HG03342 (cell line): Measurements from ENCODE around the gene CA10.

Experiments used
- ATAC-seq: cut with Tn5 transposase; IDR thresholded peaks from one replicate; pipeline ENCODE4 v1.9.1; 2021; ENCODE audit warnings: mild to moderate bottlenecking, moderate library complexity; ENCODE audit not compliant: unreplicated experiment

CA10 gene

GRCh38 chr17:51734462-51734861 lies 424.1 kb downstream of the CA10 start:
- ATAC-seq: no peak

GRCh38 chr17:51733166-51733565 lies 425.3 kb downstream of the CA10 start:
- ATAC-seq: no peak

DNA sequence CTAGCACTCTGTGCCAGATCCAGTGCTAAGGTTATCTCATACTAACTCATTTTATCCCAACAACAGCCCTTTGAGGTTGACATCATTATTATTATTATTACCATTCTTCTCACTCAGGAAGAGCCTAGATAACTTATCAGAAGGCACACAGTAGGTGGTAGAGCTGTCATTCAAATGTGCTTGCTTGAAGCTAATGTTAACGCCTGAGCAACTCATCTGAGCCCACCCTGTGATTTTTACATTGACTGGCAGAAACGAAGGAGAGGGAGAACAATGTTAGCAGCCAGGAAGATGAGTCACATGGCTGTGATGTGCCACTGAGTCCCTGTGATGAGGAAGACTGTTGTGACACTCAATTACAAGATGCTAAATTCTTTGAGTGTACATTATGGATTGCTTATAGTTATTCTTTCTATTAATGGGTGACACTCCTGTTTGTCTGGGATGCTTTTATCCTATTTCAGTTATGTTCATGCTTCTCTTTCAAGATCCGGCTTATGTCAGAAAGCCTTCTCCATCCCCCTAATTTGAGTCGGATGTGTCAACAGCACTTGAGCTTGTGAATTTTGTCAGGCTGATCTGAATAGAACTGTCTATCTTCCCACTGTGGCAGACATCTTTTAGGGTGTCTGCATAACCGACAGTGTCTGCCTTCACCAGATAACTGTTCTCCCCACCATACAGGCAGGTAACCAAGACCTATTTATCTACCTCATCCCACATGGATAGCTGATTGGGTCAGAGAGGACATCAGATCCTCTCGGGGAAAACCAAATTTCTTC lies 426.4 kb downstream of the CA10 start:
- no peak for ATAC-seq

DNA sequence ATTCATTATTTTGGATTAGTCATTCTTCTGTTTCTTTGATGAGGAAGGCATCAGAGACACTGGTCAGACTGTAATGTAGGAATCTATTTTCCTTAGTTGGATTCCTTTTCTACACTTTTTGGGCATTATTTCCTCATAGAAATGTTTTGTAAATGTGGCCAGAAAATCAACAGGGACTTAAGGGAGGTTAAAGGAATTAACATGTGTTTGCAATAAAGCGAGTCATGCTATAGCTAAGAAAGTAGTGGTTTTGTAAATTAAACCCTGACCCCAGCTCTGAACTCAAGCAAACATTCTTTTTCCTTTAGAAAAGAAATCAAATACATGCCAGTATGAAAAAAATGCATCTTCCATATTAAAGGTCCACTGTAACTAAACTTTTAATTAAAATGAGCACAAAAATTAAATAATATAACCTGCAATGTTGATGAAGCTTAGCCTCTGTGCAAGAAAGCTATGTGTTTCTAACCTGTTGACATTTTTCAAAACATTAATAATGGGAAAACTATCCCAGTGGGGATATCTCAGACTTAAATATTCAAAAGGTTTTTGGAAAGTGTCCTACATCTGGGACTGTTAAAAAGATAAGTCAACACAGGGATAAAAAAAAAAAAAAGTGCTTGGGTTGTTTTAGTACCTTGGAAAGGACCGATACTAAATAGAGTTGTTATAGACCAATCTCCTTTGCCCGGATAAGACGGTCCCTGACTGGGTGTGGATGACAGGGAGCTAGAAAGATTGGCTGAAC lies 428.0 kb downstream of the CA10 start:
- no peak for ATAC-seq

DNA sequence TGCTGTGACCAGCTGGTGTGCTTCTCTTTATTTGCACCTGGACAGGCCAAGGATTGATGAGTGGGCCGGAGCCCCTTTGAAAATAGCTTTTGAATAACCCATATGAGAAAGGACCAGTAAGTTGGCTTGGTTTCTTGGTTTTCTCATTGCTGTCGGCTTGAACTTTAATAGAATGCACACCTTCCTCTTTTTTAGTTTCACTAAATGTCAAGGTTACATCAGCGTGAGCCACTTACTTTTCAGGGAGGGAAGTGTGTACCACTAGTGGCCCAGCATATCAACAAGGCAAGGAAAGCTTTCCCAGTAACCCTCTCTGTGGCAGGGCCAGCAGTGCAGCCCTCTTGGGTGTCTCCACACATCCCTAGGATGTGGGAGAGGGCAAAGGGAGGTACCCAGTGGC lies 433.3 kb downstream of the CA10 start:
- ATAC-seq: no peak

DNA sequence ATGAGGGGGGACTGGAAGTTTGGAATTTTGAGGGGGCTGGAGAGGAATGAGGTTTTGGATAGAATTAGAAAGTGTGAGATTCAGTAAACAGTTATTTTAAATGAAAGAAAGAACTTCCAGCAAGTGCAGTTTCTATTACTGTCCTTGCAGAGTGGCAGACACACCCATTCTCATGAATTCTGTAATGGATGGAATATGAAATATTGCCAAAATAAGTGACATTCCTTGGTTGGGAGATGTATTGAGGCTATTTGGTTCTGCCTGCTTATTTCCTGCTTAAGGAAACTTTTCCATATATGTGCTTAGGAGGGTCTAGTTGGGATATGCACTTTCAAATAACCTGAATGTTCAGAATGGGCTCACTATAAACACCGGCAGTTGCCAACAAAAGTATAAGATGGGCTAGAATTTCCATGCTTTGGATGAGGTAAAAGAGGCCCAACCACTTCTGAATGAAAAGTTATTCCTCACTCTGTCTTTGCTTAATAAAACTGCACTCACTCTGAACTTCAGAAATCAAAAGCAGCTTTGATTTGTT lies 434.4 kb downstream of the CA10 start:
- ATAC-seq: no peak

GRCh38 chr17:51722994-51723393 lies 435.5 kb downstream of the CA10 start:
- no peak for ATAC-seq

DNA sequence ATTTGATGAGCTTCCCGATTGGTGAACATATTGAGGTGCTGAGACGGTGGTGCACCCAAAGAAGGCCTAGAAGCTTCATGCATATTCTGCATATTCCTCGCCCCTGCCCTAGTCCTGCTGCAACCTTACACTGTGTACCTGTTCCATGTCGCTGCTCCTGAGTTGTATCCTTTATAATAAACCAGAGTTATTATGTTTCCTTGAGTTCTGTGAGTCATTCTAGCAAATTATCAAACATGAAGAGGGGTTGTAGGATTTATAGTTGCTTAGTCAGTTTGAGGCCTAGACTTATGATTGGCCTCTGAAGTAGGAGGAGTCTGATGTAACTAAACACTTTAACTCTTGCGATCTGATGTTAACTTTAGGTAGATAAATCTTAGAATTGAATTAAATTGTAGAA lies 436.8 kb downstream of the CA10 start:
- ATAC-seq: no peak

- no peak for ATAC-seq
These were observed 438.1 kb downstream of the CA10 start for GRCh38 chr17:51720439-51720838.

GRCh38 chr17:51718983-51719382 lies 439.5 kb downstream of the CA10 start:
- ATAC-seq: no peak

DNA sequence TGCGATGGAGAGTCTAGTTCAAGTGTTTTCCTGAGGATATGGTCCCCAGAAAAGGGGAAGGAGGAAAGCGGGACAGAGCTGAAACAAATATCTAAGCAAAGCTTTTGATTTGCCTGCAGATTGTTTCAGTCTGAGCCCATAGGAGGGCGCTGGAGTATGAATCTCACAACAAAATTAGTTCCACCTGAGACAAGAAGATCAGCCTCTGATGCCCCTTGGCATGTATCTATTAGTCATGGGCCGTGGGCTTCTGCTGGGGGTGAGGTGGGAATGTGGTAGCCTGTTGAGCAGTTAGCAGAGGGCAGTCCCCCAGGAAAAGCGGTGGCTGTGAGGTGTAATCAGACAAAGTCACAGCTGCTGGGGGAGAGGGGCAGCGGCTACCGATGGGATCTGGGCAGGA lies 446.9 kb downstream of the CA10 start:
- no peak for ATAC-seq

DNA sequence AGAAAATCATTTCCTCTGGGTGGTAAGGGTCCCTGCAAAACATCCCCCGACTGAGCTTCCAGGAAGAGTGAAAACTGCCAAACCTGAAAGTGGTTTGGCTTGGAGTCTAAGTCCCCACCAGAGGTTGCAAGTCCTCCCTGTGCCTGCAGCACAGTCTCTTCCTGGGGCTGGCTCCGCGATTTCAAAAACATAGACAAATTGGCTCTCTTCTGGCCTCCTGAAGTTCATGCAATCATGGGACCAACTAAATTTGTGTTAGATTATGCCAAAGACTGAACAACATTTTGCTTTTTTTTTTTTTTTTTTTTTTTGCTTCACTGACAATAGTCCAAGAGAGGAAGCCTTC lies 447.9 kb downstream of the CA10 start:
- ATAC-seq: no peak

- no peak for ATAC-seq
These were observed 448.6 kb downstream of the CA10 start for GRCh38 chr17:51709694-51710633.

DNA sequence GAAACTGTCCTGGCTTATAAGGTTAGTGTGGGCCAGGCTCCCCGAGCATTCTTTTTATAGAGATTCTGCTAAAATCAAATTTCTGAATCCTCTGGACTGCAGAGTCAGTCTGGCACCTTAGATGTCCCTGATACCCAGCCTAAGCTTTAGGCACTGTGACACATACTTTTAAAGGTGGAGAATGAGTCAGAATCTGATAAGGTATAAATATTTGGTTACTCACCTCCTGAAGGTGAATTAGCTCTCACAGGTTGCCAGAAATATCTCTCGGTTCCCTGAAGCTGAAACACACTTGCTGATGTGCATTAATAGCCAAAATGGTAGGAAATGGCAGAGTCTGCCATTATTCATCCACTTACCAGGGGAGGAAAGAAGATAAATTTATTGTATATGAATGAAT lies 451.3 kb downstream of the CA10 start:
- ATAC-seq: no peak

DNA sequence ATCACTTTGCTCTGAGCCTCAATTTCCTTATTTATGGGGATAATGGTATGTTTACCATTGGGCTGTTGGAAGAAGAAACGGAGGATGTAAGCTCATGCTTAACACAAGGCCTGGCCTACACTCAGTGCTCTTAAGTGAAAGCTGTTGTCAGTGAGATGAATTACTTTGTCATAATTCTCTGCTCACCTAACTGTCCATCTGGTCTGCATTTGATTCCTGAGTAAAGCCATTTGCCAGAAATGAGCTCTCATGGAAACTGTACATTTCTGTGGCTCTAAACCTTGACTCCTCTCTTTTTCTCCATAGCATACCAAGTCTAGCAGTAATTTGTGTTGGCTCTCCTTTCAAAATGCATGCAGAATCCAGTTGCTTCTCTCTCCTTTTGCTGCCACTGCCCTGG lies 452.4 kb downstream of the CA10 start:
- no peak for ATAC-seq

GRCh38 chr17:51703361-51704341 lies 454.9 kb downstream of the CA10 start:
- no peak for ATAC-seq

DNA sequence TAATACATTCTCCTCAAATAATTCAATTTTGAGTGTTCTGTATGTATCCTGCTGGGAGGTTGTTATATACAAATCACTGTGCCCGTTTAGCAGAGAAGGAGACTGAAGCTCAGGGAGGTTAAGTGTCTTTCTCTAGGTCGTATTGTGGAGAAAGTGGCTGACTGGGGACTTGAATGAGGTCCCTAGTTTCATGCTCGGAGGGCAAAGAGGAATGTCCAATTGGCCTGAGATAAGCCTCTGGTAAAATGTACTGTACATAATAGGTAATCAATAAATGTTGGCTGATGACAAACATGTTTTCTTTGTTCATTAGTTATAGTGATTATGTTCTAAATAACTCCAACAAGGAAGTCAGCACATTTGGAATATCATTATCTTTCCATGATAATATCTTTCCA lies 455.6 kb downstream of the CA10 start:
- ATAC-seq: no peak

- ATAC-seq: no peak
These were observed 457.0 kb downstream of the CA10 start for GRCh38 chr17:51701501-51701900.

- ATAC-seq: no peak
These were observed 458.3 kb downstream of the CA10 start for GRCh38 chr17:51700011-51700760.
